GM19468 (cell line): ENCODE measurements around the gene MEG3.
"Not testable (repeated sequence)": the region's sequence is repeated elsewhere in the genome, so short reads cannot be mapped to it uniquely, and the experiment has no call there.

ENCODE experiments used
- ATAC-seq: cut with Tn5 transposase; IDR thresholded peaks from one replicate; pipeline ENCODE4 v1.9.1; 2021; ENCODE audit warnings: mild to moderate bottlenecking, moderate library complexity, moderate number of reproducible peaks; ENCODE audit not compliant: unreplicated experiment; ENCODE audit errors: extremely low read depth

MEG3 gene

GRCh38 chr14:100810861-100811461, 15.0 kb upstream of the MEG3 start:
- no peak for ATAC-seq

GRCh38 chr14:100813291-100813690, 12.6 kb upstream of the MEG3 start:
- no peak for ATAC-seq

- ATAC-seq, result no peak
These were observed 10.2 kb upstream of the MEG3 start for GRCh38 chr14:100815478-100816285.

GRCh38 chr14:100816286-100816949, 9.5 kb upstream of the MEG3 start:
- ATAC-seq, result no peak

- no peak for ATAC-seq
These were observed 8.7 kb upstream of the MEG3 start for GRCh38 chr14:100816950-100817901.

- ATAC-seq, result no peak
These were observed 7.7 kb upstream of the MEG3 start for GRCh38 chr14:100818221-100818699.

- not testable (repeated sequence) for ATAC-seq
These were observed 7.0 kb upstream of the MEG3 start for GRCh38 chr14:100818923-100819322.

GRCh38 chr14:100819453-100819828, 6.5 kb upstream of the MEG3 start:
- ATAC-seq, result no peak

GRCh38 chr14:100819829-100820475, 6.0 kb upstream of the MEG3 start:
- ATAC-seq, result no peak

- no peak for ATAC-seq
These were observed 5.0 kb upstream of the MEG3 start for GRCh38 chr14:100820957-100821356.

- no peak for ATAC-seq
These were observed 3.9 kb upstream of the MEG3 start for GRCh38 chr14:100822013-100822412.

- no peak for ATAC-seq
These were observed 3.2 kb upstream of the MEG3 start for GRCh38 chr14:100822532-100823296.

- no peak for ATAC-seq
These were observed 2.4 kb upstream of the MEG3 start for GRCh38 chr14:100823413-100824080.

GRCh38 chr14:100824091-100824551, 1.8 kb upstream of the MEG3 start:
- ATAC-seq, result no peak

- ATAC-seq, result no peak
These were observed 811 bp upstream of the MEG3 start for GRCh38 chr14:100824901-100825712.

- no peak for ATAC-seq
These were observed 628 bp downstream of the MEG3 start for GRCh38 chr14:100826391-100827100.
